Midbrain (tissue), 1 donor: ENCODE data around the gene HECTD1.
"Not testable (repeated sequence)": the region's sequence is repeated elsewhere in the genome, so short reads cannot be mapped to it uniquely, and the experiment has no call there.

Experiments used
- DNase-seq: peaks from one replicate; lab custom pipeline; 2025; lab: John Stamatoyannopoulos, UW

HECTD1 gene

GRCh38 chr14:31154956-31155355, 52.6 kb downstream of the HECTD1 start:
- no peak for DNase-seq

- no peak for DNase-seq
Measured at GRCh38 chr14:31142455-31143087, 65.0 kb downstream of the HECTD1 start.

GRCh38 chr14:31139301-31139847, 68.2 kb downstream of the HECTD1 start:
- no peak for DNase-seq

- no peak for DNase-seq
Measured at GRCh38 chr14:31138301-31138700, 69.3 kb downstream of the HECTD1 start.

GRCh38 chr14:31137214-31137889, 70.2 kb downstream of the HECTD1 start:
- DNase-seq: no peak

- DNase-seq: no peak
Measured at GRCh38 chr14:31133133-31133532, 74.5 kb downstream of the HECTD1 start.

GRCh38 chr14:31128601-31129526, 78.7 kb downstream of the HECTD1 start:
- DNase-seq: no peak

GRCh38 chr14:31127690-31128089, 79.9 kb downstream of the HECTD1 start:
- no peak for DNase-seq

GRCh38 chr14:31126680-31127079, 80.9 kb downstream of the HECTD1 start:
- DNase-seq: no peak

- no peak for DNase-seq
Measured at GRCh38 chr14:31125231-31125630, 82.4 kb downstream of the HECTD1 start.

GRCh38 chr14:31124197-31124596, 83.4 kb downstream of the HECTD1 start:
- DNase-seq: no peak

- DNase-seq: no peak
Measured at GRCh38 chr14:31122921-31123320, 84.7 kb downstream of the HECTD1 start.

GRCh38 chr14:31122098-31122611, 85.4 kb downstream of the HECTD1 start:
- DNase-seq: no peak

GRCh38 chr14:31118892-31119291, 88.7 kb downstream of the HECTD1 start:
- no peak for DNase-seq

- no peak for DNase-seq
Measured at GRCh38 chr14:31113794-31114193, 93.8 kb downstream of the HECTD1 start.

- no peak for DNase-seq
Measured at GRCh38 chr14:31110872-31111271, 96.7 kb downstream of the HECTD1 start.

GRCh38 chr14:31109257-31109656, 98.3 kb downstream of the HECTD1 start:
- DNase-seq: no peak

- no peak for DNase-seq
Measured at GRCh38 chr14:31106768-31107167, 100.8 kb downstream of the HECTD1 start.

- DNase-seq: no peak
Measured at GRCh38 chr14:31097081-31097480, 110.5 kb downstream of the HECTD1 start.

GRCh38 chr14:31096255-31096654, 111.3 kb downstream of the HECTD1 start:
- DNase-seq: no peak

- DNase-seq: not testable (repeated sequence)
Measured at GRCh38 chr14:31095817-31096216, 111.8 kb downstream of the HECTD1 start.
